GM21576 (cell line): Measurements from ENCODE around the gene BBOX1.
"Not testable (repeated sequence)": the region's sequence is repeated elsewhere in the genome, so short reads cannot be mapped to it uniquely, and the experiment has no call there.

Experiments used
- ATAC-seq: cut with Tn5 transposase; IDR thresholded peaks from one replicate; pipeline ENCODE4 v1.9.1; 2021; ENCODE audit warnings: mild to moderate bottlenecking, moderate library complexity; ENCODE audit not compliant: unreplicated experiment

Gene BBOX1

DNA sequence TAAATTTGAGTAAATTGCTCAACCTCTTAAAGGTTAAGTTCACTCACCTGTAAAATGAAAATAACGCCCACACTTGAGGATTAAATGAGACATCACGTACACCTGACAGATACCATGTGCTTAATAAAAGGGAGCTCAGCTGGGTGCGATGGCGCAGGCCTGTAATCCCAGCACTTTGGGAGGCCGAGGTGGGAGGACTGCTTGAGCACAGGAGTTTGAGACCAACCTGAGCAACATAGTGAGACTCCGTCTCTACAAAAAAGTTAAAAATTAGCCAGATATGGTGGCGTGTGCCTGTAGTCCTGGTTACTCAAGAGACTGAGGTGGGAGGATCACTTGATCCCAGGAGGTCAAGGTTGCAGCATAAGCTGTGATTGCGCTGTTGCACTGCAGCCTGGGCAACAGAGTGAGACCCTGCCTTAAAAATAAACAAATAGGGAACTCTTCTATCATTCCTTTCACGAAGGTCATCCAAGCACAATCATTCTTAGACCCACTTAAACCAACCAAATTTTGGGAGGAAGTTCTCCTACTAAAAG lies 134.1 kb downstream of the BBOX1 start:
- ATAC-seq, result no peak

DNA sequence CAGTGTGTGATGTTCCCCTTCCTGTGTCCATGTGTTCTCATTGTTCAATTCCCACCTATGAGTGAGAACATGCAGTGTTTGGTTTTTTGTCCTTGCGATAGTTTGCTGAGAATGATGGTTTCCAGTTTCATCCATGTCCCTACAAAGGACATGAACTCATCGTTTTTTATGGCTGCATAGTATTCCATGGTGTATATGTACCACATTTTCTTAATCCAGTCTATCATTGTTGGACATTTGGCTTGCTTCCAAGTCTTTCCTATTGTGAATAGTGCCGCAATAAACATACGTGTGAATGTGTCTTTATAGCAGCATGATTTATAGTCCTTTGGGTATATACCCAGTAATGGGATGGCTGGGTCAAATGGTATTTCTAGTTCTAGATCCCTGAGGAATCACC lies 134.9 kb downstream of the BBOX1 start:
- ATAC-seq, result not testable (repeated sequence)
